Measurements from ENCODE around the gene OR6N1.

GRCh38 chr1:158754420-158754819 is 17.6 kb downstream of the OR6N1 start, which contains the start of gene OR6K6:
- TF ChIP-seq TAF1 (IDR thresholded peaks at IDR 0.05; ENCODE audit: low read depth, low read length) (no peak), POLR2A (IDR thresholded peaks at IDR 0.05; ENCODE audit: low read depth, low read length) (no peak), SPI1 (IDR thresholded peaks at IDR 0.05; ENCODE audit: low read depth, low read length) (no peak), POLR2AphosphoS5 (IDR thresholded peaks at IDR 0.05; ENCODE audit: low read depth, low read length) (no peak), POU2F2 (IDR thresholded peaks at IDR 0.05; ENCODE audit: low read depth, low read length) (no peak)
